Measurements from ENCODE around the gene TSPAN11.

The TSPAN11 gene

GRCh38 chr12:30982413-30982812 lies 55.9 kb downstream of the TSPAN11 start:
- DNase-seq = no peak

DNA sequence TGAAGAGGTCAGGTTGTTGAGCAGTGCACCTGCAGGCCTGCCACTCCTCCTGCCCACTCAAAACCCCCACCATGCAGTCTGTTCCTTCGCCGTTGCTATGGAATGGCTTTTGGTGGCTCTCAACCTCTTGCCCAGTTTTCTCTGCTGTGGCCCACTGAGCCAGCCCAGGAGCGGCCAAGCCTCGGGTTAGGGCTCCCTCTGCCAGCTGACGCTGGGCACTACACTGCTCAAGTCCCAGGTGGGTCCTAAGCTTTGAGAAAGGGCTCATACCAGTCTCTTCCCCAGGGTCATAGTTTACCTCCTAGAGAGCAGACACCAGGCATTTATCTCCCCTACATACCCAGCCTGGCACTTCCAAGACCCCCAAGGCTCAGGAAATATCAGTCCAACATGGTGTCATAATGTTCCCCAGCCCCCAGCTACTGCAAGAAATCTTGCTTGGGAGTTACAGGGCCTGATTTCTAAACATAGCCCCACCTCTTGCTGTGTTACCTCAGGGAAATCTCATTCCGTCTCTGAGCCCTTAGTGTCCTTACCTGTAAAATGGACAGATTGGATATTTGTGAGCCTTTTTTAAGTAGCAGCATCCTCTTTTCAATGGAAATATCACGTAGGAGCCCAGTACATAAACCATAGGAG lies 59.4 kb downstream of the TSPAN11 start:
- peak; percentile 50 to 58 for DNase-seq

GRCh38 chr12:30988086-30988485 lies 61.5 kb downstream of the TSPAN11 start:
- DNase-seq = peak in 1 of 2 experiments; percentile 64

GRCh38 chr12:30988646-30989286 lies 62.2 kb downstream of the TSPAN11 start:
- DNase-seq = peak; percentile 42 to 79

DNA sequence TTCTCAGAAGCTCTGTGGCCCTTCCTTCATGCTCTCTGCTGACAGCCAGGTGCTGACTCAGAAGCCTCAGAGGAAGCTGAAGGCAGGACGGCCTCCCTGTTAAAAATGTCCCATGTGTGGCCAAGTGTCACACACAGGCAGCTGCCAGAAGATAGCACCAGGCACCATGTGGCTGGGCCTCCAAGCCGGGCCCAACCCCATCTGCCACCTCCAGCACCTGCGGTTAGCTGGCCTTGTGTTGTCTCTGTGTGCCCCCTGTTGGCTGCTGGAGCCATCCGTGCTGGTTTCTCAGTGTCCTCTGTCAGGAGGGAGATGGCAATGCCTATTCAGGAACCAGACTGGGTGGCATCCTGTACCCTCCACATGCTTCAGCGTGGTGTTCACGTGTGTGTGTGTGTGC lies 63.2 kb downstream of the TSPAN11 start:
- DNase-seq = peak; percentile 69 to 87

- DNase-seq = peak in 1 of 2 experiments; percentile 13
Measured at GRCh38 chr12:30990316-30990715, 63.8 kb downstream of the TSPAN11 start.

DNA sequence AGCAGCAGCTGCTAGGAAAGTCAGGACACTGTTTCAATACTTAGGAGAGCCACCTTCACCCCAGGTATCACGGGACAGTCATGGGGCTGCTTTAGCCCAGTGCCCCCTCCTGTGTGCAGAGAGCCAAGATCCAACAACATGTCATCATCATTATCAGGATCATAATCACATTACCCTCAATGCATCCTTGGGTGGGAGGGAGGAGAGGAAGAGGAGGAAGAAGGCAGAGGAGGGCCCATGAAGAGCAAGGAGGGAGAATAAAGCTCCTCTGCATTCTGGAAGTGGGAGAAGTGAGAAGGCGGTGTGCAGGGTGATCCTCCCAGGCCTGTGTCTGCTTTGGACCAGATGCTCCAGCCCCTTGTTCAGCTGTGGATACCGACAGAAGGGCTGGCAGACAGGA lies 64.2 kb downstream of the TSPAN11 start:
- DNase-seq = no peak

GRCh38 chr12:30991466-30991865 lies 64.9 kb downstream of the TSPAN11 start:
- DNase-seq = no peak

DNA sequence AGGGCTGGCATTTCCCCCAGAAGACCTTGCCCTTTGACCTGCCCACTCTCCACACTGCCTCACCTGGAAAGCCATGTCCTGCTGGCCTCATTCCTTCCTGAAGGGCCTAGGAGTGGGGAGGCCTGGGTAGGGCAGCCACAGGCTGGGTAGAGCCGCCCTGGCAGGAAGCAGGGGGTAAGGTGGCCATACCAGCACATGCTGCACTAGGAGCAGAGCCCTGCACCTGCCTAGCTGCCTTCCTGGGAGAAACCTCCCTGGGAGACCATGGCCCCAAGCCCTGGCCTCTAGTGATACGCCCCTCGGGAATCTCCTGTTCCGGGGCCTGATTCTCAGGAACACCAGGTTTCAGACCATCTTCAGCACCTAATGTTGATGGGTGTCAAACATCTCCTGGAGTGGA lies 65.8 kb downstream of the TSPAN11 start:
- DNase-seq = no peak

DNA sequence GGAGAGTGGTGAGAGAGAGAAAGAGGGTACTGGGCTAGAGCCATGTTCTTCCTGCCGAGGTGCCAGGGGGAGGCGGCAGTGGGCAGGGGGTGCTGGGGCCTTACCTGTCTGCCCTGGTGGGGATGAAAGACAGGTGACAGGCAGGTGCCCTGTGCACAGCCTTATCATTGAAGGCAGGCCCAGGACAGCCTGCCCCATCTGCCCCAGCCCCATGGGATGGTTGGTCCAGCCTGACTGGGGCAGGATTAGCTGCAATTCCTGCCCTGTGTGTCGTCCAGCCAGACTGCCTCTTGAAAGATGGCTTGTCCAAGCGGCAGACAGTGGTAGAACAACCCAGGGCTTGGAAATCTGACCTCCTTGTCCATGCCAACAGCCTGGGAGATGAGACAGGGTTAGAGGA lies 67.2 kb downstream of the TSPAN11 start:
- DNase-seq = no peak

GRCh38 chr12:30994274-30994673 lies 67.7 kb downstream of the TSPAN11 start:
- no peak for DNase-seq

DNA sequence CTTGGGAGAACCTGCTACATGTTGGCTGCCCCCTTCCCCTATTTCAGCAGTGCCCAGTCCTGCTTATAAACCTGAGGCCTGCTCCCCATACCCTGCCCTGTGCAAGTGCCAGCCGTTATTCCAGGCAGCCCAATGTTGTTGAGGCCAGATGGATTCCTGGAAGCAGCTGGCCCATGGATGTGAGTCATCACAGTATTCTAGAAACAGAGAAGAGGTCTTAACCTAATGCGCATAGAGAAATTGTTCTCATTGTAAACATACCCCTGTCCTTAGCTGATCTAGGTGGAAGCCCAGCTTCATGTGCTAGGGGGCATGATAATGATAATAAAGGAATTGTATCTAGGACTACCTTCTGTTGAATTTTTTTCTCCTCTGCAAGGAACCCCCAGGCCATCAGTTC lies 69.7 kb downstream of the TSPAN11 start:
- DNase-seq = no peak

- no peak for DNase-seq
Measured at GRCh38 chr12:30996752-30997151, 70.2 kb downstream of the TSPAN11 start.

GRCh38 chr12:30997685-30998440 lies 71.3 kb downstream of the TSPAN11 start:
- no peak for DNase-seq

DNA sequence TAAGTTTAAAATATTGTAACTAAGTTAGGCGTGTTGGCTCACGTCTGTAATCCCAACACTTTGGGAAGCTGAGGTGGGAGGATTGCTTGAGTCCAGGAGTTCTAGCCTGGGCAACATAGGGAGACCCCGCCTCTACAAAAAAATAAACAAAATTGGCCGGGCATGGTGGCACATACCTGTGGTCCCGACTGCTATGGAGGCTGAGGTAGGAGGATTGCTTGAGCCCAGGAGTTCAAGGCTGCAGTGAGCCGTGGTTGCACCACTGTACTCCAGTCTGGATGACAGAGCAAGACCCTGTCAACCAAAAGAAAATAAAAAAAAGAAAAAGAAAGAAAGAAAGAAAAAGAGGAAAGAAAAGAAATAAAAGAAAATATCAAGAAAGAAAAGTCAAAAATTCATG lies 72.5 kb downstream of the TSPAN11 start:
- DNase-seq = no peak

DNA sequence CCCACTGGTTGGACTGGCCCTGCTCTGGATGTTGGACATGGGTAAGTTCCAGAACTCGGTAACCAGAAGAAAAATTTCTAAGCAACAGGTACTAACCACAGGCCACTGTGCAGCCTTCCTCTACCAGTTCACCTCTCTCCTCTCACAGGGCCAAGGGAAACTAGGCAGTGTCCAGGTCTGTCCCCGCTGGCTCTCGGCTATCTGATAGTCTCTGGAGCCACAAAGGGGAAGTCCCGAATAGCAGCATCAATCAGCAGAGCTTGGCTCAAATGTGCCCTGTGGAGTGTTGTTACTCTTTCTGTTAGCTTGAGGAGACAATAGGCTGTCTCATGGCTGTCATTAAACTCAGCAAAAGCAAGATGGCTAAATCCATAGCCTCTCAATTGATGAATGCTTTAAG lies 73.2 kb downstream of the TSPAN11 start:
- no peak for DNase-seq

DNA sequence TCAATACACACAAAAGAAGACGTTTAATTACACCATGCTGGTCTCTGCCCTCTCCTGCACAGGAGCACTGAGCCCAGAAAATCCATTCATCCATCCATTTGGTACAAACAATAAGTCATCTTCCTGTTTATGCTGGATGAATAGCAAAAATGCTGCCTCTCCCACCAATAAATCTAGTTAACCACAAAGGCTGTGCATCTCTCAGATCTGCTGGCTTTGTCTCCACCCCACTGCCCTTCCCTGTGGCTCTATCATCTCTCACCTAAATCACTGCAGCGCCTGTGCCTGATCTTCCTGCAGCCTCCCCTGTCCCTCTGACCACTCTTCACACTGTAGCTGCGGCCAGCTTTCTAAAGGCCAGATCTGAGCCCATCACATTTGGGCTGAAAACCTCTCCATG lies 74.2 kb downstream of the TSPAN11 start:
- DNase-seq = no peak

DNA sequence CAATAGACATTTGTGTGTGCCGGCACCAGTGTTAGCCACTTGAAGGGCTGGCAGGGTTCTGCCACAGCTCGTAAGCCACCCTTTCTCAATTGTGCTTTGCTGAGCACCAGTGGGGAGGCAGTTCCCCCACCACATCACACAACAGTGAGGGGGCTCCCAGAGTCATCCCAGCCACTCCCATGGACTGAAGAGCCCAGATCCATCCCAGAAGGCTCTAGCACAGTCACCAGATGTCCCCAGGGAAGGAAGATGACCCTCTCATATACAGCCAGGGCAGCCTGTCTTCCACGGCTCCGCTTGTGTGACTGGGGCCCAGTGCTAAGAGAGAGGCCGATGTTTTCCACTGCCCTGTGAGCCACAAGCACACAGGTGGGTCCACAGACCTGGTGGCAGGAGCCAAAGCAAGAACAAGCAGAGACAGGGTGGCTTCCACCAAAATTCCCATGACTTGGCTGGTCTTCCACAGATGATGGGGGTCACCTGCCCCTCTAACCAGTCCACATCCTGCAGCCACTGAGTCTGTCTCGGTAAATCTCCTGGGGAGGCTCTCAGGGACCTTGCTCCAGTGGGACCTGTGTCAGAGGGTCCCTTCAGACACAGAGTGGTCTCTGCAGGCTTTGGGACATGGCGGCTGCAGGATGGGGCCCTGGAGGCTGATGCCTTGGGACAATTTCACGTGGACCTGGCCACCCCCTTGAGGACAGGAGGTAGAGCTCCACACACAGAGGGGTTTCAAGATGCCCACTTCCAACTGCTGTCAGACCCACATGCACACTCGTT lies 75.2 kb downstream of the TSPAN11 start:
- DNase-seq = no peak

DNA sequence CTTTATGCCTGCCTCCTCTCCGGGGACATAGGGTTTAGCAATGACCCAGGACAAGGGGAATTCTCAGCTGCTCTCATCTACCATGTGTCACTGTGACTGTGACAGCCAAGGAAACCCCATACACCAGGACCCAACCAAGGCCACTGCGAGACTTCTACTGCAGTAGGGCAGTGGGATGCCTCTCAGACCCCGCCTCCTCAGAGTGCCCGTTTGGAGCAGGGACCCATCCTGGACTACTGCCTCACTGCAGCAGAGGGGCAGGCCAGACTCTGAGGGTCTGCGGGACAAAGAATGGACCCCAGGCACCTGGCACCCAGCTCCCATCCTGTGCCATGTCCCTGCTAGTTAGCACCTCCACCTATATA lies 75.8 kb downstream of the TSPAN11 start:
- no peak for DNase-seq

GRCh38 chr12:31002999-31003398 lies 76.5 kb downstream of the TSPAN11 start:
- no peak for DNase-seq

DNA sequence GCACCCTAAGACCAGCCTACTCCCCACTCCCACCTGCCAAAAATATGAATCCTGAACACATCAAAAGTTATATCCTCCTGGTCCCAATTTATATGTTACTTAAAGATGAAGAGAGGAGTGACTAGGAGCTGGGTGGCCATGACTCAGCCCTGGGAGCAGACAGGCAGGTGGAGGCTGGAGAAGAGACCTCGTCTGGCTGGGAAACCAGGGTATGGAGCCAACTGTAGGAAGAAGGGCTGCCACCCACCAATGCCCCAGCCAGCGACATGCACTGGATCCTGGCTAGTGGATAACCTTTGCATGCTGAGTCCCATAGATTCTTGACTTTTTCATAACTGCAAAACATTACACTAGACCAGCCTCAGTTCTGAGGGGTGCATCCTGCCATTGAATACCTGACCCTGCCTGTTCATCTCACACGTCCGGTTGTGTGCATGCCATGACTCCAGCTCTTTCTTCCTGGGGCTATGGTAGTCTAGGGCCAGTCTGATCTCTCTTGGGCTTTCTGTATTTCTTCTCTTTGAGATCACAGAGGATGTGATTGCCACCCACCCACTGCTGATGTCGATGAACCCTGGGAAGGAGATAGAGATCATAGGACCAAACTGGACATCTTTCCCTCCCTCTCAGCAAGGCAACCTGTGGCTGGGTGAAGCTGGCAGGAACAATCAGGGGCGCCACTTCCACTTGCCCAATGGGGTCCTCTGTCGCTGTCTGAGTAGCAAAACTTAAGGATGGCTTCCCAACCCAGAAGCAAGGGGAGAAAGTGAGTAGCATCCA lies 77.5 kb downstream of the TSPAN11 start:
- DNase-seq = no peak

DNA sequence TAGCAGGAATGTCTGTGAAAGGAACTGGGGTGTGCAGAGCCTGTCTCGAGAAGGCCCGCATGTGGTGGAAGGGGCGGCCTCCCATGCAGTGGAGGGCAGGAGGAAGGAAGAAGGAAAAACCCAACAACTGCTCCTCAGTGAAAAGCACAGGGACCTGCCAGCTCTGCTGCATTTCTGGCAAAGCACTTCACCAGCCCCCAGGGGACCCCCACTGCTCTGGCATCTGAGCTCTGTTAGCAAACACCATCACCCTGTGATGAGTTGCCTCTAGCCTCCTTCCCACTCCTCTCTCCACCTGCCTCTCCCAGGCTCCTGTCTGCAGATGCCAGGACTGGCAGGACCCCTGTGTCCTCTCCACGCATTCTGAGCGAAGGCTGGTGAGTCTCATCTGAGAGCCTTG lies 78.1 kb downstream of the TSPAN11 start:
- DNase-seq = no peak

Measured in NCI-H2081 (cell line).